GM12801 (cell line): Measurements from ENCODE around the gene TXNDC16.

ENCODE experiments used
- TF ChIP-seq, protein P1 (sequence below): IDR thresholded peaks from one replicate; pipeline ENCODE4 v1.5.1; 2011; ENCODE audit warnings: control low read depth; ENCODE audit not compliant: insufficient read length; ENCODE audit errors: extremely low read depth

Gene TXNDC16

DNA sequence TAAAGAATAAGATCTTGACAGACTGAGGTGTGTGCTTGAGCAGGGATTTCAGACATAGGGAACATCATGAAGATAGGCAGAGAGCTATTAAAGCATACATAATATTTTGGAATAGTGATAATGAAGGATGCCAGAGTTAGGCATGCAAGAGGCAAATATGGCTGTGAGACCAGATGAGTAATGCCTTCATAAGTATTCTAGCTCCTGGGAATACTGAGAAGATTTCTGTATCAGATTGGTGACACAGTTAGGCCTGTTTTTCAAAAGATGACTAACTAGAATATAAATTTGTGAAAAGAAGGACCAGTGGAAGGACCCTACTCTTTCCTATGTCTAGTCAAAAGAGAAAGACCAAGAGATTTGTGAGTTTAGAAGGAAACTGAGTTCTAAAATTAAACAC, 108.8 kb downstream of the TXNDC16 start:
- TF ChIP-seq, protein P1, sequence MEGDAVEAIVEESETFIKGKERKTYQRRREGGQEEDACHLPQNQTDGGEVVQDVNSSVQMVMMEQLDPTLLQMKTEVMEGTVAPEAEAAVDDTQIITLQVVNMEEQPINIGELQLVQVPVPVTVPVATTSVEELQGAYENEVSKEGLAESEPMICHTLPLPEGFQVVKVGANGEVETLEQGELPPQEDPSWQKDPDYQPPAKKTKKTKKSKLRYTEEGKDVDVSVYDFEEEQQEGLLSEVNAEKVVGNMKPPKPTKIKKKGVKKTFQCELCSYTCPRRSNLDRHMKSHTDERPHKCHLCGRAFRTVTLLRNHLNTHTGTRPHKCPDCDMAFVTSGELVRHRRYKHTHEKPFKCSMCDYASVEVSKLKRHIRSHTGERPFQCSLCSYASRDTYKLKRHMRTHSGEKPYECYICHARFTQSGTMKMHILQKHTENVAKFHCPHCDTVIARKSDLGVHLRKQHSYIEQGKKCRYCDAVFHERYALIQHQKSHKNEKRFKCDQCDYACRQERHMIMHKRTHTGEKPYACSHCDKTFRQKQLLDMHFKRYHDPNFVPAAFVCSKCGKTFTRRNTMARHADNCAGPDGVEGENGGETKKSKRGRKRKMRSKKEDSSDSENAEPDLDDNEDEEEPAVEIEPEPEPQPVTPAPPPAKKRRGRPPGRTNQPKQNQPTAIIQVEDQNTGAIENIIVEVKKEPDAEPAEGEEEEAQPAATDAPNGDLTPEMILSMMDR, result no peak

- TF ChIP-seq, protein P1, result no peak
Observed at GRCh38 chr14:52442602-52443001, 109.7 kb downstream of the TXNDC16 start.

DNA sequence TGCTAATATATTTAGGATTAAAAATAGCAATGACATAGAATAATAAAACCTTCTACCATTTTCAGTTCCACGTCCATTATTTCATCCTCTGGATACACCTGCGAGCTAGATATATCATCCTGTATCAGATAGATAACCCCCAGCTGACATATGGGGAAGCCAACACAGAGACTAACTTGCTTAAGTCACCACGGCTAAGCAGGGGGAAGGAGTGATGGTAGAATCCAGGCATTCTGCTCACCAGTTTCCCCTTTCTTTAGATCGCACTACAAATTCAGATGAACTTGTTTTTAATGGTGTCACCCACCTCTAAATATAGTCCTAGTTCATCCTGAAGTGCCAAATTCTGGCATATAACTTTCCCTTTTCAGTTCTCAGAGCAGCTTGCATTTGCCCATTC, 110.1 kb downstream of the TXNDC16 start:
- TF ChIP-seq, protein P1, result no peak

GRCh38 chr14:52439476-52439875, 112.8 kb downstream of the TXNDC16 start:
- TF ChIP-seq, protein P1, result no peak

- TF ChIP-seq, protein P1, result no peak
Observed at GRCh38 chr14:52434955-52435354, 117.3 kb downstream of the TXNDC16 start.

GRCh38 chr14:52430474-52430873, 121.8 kb downstream of the TXNDC16 start:
- TF ChIP-seq, protein P1, result no peak

DNA sequence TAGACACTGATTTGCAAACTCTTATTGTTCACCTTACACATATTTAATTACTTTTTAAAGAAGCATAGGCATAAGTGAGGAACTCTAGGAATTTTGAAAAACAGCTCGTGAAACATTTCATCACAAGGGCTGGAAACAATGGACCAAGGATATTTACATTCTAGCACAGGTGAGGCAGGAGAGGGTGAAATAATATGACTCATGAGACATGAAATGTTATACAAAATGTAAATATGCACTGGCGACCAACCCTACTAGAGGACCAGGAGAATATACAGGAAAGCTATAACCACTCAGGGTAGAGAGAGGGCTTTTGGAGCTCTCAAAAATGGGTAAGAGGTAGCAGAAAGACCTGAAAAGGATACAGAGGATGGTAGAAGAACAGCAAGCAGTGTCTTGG, 122.9 kb downstream of the TXNDC16 start:
- TF ChIP-seq, protein P1, result no peak

GRCh38 chr14:52427460-52427859, 124.8 kb downstream of the TXNDC16 start:
- TF ChIP-seq, protein P1, result no peak
